Coronary artery (tissue), 2 donors: ENCODE data around the gene UCKL1.

Experiments used
- DNase-seq: peaks from one replicate; pipeline ENCODE4 v3.0.0-alpha.2; 2017; ENCODE audit warnings: low spot score
- H3K27ac ChIP-seq, 2 donors: fragments of 200-600 bp; sonication (generic); one replicate each; pipeline ENCODE4 v1.5.1; 2016 to 2019
- H3K4me3 ChIP-seq: fragments of 200-600 bp; sonication (generic); 2 replicates; pipeline ENCODE4 v1.5.1; 2016; ENCODE audit warnings: mild to moderate bottlenecking, moderate library complexity
- CTCF ChIP-seq: fragments of 200-600 bp; sonication (generic); IDR thresholded peaks from one replicate; pipeline ENCODE4 v1.5.1; 2019; ENCODE audit warnings: antibody characterized with exemption

Gene UCKL1

DNA sequence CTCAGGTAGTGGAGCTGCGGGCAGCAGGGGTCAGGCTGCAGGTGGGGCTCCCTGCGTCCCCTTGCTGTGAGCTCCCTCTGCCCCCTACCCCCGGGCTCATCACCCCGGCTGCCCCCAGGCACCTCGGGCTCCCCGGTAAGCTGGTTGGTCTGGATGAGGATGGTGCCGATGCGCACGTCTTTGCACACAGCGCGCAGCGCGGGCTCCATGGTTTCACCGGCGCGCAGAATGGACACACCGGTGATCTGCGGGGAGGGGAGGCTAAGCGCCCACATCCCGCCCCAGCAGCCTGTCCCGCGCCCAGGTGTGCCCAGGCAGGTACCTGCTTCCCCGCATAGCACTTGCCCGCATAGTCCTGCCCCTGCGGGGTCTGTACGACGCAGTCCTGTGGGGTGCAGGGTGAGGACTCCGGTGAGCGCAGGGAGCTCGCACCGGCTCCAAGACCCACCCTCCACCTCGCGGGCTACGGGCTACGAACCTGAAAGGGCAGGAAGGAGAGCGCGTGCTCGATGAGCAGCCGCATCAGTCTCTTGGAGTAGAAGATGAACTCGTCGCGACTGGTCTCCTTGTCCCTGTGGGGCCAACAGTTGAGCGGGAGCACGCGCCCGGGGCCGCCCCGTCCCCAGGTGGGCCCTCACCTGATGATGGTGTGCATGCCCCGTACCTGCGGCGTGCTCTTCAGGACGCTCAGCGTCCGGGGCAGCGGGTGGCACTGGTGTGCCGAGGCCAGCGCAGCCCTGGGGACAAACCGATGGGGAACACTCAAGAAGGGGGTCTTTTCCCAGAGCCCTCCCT, 15.5 kb downstream of the UCKL1 start:
- no peak for DNase-seq
- Histone ChIP-seq H3K4me3 (no peak overlapping the region), H3K27ac (no peak overlapping the region)
- TF ChIP-seq CTCF = no peak

DNA sequence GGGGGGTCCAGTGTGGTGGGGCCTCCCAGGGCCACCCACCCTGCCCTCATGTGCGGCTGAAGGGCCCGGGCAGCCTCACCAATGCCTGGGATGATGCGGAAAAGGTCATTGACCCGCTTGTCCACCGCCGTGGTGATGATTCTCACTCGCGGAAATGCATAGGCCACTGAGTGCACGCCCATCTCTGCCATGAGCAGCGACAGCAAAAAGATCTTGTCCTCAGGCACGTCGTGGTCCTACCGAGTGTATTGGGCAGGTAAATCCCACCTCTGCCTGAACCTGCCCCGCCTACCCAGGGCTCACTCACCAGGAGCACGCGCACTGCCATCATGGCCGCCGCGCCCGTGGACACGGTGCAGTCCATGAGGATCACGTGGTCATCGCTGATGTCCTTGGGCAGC, 16.1 kb downstream of the UCKL1 start:
- Histone ChIP-seq H3K4me3 (no peak overlapping the region), H3K27ac (no peak overlapping the region)
- DNase-seq = no peak
- no peak for TF ChIP-seq CTCF

DNA sequence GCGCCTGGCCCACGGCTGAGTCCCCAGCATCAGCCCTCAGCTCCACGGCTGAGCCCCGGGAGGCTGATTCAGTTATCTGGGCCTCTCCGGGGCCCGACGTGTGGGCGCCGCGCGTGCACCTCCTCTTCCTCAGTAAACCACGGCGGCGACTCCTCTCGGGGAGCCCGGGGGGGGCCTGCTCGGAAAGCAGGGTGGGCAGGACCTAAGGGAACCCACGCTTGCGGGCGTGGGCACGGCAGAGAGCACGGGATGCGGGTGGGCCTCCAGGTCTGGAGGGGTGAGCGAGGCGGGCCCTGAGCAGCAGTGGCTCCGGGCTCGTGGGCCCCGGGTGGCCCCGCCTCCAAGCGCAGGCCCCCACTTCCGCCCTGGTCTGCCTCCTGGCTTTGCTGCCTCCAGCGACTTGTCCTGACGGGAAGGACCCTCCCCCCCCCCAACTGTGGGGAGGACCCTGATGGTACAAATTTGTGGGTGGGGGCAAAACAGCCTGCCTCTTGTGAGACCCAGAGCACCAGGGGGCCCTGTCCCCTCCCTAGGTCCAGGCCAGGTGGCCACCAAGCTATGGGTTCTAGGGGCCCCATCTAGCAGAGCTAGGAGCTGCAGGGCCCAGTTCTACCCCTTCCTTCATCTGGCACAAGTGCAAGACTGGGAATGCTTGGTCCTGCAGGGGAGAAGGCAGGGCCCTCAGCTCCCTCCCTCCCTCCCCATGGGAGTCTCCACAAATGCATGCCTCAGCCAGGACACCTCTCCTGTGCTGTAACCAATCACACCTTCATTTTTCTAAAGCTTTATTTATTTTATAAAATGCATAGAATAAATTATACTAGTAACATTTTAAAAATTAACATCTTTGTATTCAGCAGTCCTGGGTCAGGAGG, 16.9 kb downstream of the UCKL1 start:
- TF ChIP-seq CTCF = no peak
- DNase-seq = no peak
- Histone ChIP-seq H3K4me3 (no peak overlapping the region), H3K27ac (no peak overlapping the region)

GRCh38 chr20:63937596-63937995, 18.6 kb downstream of the UCKL1 start:
- TF ChIP-seq CTCF = no peak
- H3K27ac ChIP-seq = no peak overlapping the region
- H3K4me3 ChIP-seq = no peak overlapping the region
- DNase-seq = no peak

GRCh38 chr20:63935447-63935846, 20.8 kb downstream of the UCKL1 start:
- H3K4me3 ChIP-seq = no peak overlapping the region
- no peak overlapping the region for H3K27ac ChIP-seq
- no peak for TF ChIP-seq CTCF
- DNase-seq = no peak

DNA sequence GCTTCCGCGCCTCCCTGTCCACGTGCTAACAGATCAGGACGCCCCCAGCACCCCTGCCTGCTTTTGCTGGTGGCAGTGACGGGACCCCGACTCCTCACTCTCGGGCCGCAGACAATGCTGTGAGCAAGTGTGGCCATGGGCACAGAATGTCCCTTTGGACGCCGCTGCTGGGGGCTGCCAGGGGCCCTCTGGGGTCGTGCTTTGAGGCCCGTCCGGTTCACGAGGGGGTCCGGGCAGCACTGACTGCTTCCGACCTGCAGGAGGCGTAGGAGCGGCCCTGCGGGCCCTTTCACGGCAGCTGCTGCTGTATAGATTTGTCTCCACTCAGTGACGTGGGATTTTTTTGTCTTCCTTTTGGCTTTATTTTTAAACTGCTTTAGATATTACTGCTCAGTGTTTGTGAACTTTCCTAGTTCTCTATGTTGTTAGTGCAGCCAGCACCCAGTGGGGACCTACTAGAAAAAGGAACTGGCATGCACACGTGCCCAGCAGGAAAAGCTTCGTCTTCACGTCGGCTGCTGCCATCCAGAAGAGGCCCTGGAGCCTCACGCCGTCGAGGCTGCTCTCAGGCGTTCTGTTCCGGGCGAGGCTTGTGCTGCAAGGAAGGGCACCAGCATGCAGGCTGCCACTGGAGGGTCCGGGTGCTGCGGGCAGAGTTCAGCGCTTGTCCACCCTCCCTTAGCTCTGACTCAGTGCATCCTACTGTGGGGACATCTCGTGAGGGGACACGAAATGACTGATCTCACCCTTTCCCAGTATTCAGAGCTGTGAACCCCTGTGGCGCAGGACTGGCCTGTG, 21.7 kb downstream of the UCKL1 start:
- H3K27ac ChIP-seq = no peak overlapping the region
- no peak overlapping the region for H3K4me3 ChIP-seq
- no peak for DNase-seq
- TF ChIP-seq CTCF = no peak
